Breast epithelium (tissue), 4 donors: ENCODE data around the gene ARID3C. TPM values are rescaled to one million over a fixed set of nuclear protein-coding genes. Genes with fewer than 3 reads are reported as not detected.

Experiments used
- DNase-seq, 2 donors: peaks; one replicate each; pipeline ENCODE4 v3.0.0-alpha.2; 2019; ENCODE audit warnings: low spot score in 2 of 2
- H3K27ac ChIP-seq, 2 donors: fragments of 200-600 bp; sonication (generic) in 1 of 2; one replicate each; pipeline ENCODE4 v1.5.1; 2016 to 2019; ENCODE audit warnings: mild to moderate bottlenecking in 1 of 2
- H3K27me3 ChIP-seq, 2 donors: fragments of 200-600 bp; sonication (generic) in 1 of 2; one replicate each; pipeline versions ENCODE4 v1.5.1 to v1.6.0; 2017 to 2019; ENCODE audit warnings: control low read depth in 1 of 2, mild to moderate bottlenecking in 1 of 2
- H3K36me3 ChIP-seq: fragments of 200-600 bp; one replicate; pipeline ENCODE4 v1.5.1; 2019
- H3K4me1 ChIP-seq, 2 donors: fragments of 200-600 bp; sonication (generic); one replicate each; pipeline ENCODE4 v1.5.1; 2016 to 2019; ENCODE audit warnings: control low read depth in 1 of 2
- H3K4me3 ChIP-seq, 3 donors: fragments of 200-600 bp; sonication (generic); 1 replicate in 2 of 3; 2 replicates in 1 of 3; pipeline ENCODE4 v1.5.1; 2016 to 2019; ENCODE audit warnings: mild to moderate bottlenecking in 3 of 3, moderate library complexity in 2 of 3
- H3K9me3 ChIP-seq, 2 donors: fragments of 200-600 bp; sonication (generic) in 1 of 2; one replicate each; pipeline ENCODE4 v1.5.1; 2016 to 2019; ENCODE audit warnings: control low read depth in 1 of 2
- CTCF ChIP-seq, 3 donors: fragments of 450-650 bp; IDR thresholded peaks; one replicate each; pipeline ENCODE4 v1.5.1; 2016 to 2017; ENCODE audit warnings: antibody characterized with exemption in 3 of 3, mild to moderate bottlenecking in 3 of 3, moderate library complexity in 3 of 3
- POLR2A ChIP-seq: fragments of 450-650 bp; IDR thresholded peaks from one replicate; pipeline ENCODE4 v1.6.1; 2016; ENCODE audit warnings: antibody characterized with exemption, mild to moderate bottlenecking, moderate library complexity
- POLR2AphosphoS5 ChIP-seq, 3 donors: sonication (generic); formaldehyde crosslinking; IDR thresholded peaks; one replicate each; pipeline ENCODE4 v1.6.1; 2017; ENCODE audit warnings: antibody characterized with exemption in 3 of 3
- intact Hi-C: fragments of 100-400 bp; cut with DNase I; formaldehyde crosslinking; loops from one replicate; pipeline ENCODE4 v1.15.1; 2023; ENCODE audit warnings: low total_unique reads
- total RNA-seq, 3 donors: library from RNA; depleted of rRNA; stranded (reverse); fragments of >200 nt; gene quantifications; one replicate each; pipeline ENCODE4 v1.1.0, GENCODE V29; 2016

The ARID3C gene
- total RNA-seq, 3 donors from 2014 or later = 0.29 TPM; not detected in 2

GRCh38 chr9:34620061-34620994 lies 8.5 kb downstream of the ARID3C start, which contains the start of gene DCTN3:
Gene DCTN3, minus strand, starts transcription at chr9:34620495. Its CDS starts 31 bp downstream, at chr9:34620464.
- peak; percentile 91 to 94 for DNase-seq
- TF ChIP-seq POLR2AphosphoS5 (IDR thresholded peaks at IDR 0.05) (peak; percentile 22 to 60 (median 25)), POLR2A (no peak)
- Histone ChIP-seq H3K9me3 (no peaks in the 10 kb centered on the region), H3K36me3 (peaks cover 11% of the 10 kb centered on the region), H3K4me1 (peaks cover 0 to 8% of the 10 kb centered on the region in 2 donors), H3K27ac (peak within 1 kb of the TSS; percentile 45 to 67), H3K27me3 (peaks cover 0 to 26% of the 10 kb centered on the region in 2 donors), H3K4me3 (peak within 1 kb of the TSS; percentile 76 to 84 (median 76))
- intact Hi-C loops = no loop called here

- peaks cover 11% of the 10 kb centered on the region for H3K36me3 ChIP-seq
- TF ChIP-seq CTCF (IDR thresholded peaks at IDR 0.05) = no peak
- TF ChIP-seq POLR2A = no peak
- no peak for TF ChIP-seq POLR2AphosphoS5 (IDR thresholded peaks at IDR 0.05)
- no peaks in the 10 kb centered on the region for H3K27me3 ChIP-seq
- H3K9me3 ChIP-seq = no peaks in the 10 kb centered on the region
- no peak for DNase-seq
- H3K4me1 ChIP-seq = peaks cover 5 to 8% of the 10 kb centered on the region in 2 donors
- H3K4me3 ChIP-seq = no peak overlapping the region
- H3K27ac ChIP-seq = no peak overlapping the region
- intact Hi-C loops = no loop called here
Measured at GRCh38 chr9:34615132-34615531, 13.7 kb downstream of the ARID3C start.

GRCh38 chr9:34612788-34613390 lies 16.0 kb downstream of the ARID3C start:
- TF ChIP-seq POLR2A (no peak), CTCF (IDR thresholded peaks at IDR 0.05) (peak; percentile 51 to 80 (median 68)), POLR2AphosphoS5 (IDR thresholded peaks at IDR 0.05) (peak in 2 of 3 donors; percentile 9 to 24)
- H3K27me3 ChIP-seq = no peaks in the 10 kb centered on the region
- peak; percentile 73 to 78 for DNase-seq
- peaks cover 0 to 5% of the 10 kb centered on the region in 2 donors for H3K4me1 ChIP-seq
- H3K9me3 ChIP-seq = no peaks in the 10 kb centered on the region
- intact Hi-C loops = no loop called here
- H3K4me3 ChIP-seq = peak overlapping the region; percentile 62 to 92 (median 71)
- H3K27ac ChIP-seq = peak overlapping the region; percentile 92 to 96
- H3K36me3 ChIP-seq = peaks cover 4% of the 10 kb centered on the region

- DNase-seq = peak; percentile 67
Measured at GRCh38 chr9:34611811-34612787, 16.8 kb downstream of the ARID3C start, which contains the start of gene RPP25L. Gene RPP25L, minus strand, starts transcription at chr9:34612097. Its CDS starts 801 bp downstream, at chr9:34611296.

More at GRCh38 chr9:34611811-34612787, 16.8 kb downstream of the ARID3C start, which contains the start of gene RPP25L:
- Histone ChIP-seq H3K4me3 (peak within 1 kb of the TSS; percentile 62 to 92 (median 71)), H3K27ac (peak within 1 kb of the TSS; percentile 92 to 96), H3K27me3 (no peaks in the 10 kb centered on the region), H3K36me3 (no peaks in the 10 kb centered on the region), H3K4me1 (peaks cover 0 to 5% of the 10 kb centered on the region in 2 donors), H3K9me3 (no peaks in the 10 kb centered on the region)
- TF ChIP-seq POLR2AphosphoS5 (IDR thresholded peaks at IDR 0.05) (peak; percentile 7 to 88 (median 72)), CTCF (IDR thresholded peaks at IDR 0.05) (no peak), POLR2A (peak; percentile 53)
- intact Hi-C loops = no loop called here
